Activated T-cell treated with anti-CD3 and anti-CD28 coated beads, Interleukin-2, amount 50 U/mL, for 24 hours (primary cell): Measurements from ENCODE around the gene COMT.
"Not testable (repeated sequence)": the region's sequence is repeated elsewhere in the genome, so short reads cannot be mapped to it uniquely, and the experiment has no call there.

ENCODE experiments used
- DNase-seq: peaks from one replicate; pipeline ENCODE4 v3.0.0-alpha.2; 2020
- H3K27ac Mint-ChIP-seq: 2 replicates; pipeline ENCODE4 v1.8.0; 2020; ENCODE audit warnings: mild to moderate bottlenecking, mixed read lengths
- H3K27me3 Mint-ChIP-seq: 2 replicates; pipeline ENCODE4 v1.8.0; 2020; ENCODE audit warnings: mixed read lengths
- H3K36me3 Mint-ChIP-seq: 2 replicates; pipeline ENCODE4 v1.8.0; 2020; ENCODE audit warnings: low read depth, mixed read lengths
- H3K4me1 Mint-ChIP-seq: 2 replicates; pipeline ENCODE4 v1.8.0; 2020; ENCODE audit warnings: low read depth, mixed read lengths
- H3K4me3 Mint-ChIP-seq: 2 replicates; pipeline ENCODE4 v1.8.0; 2020; ENCODE audit warnings: mild to moderate bottlenecking, moderate library complexity, mixed read lengths
- H3K9me3 Mint-ChIP-seq: 2 replicates; pipeline ENCODE4 v1.8.0; 2020; ENCODE audit warnings: mixed read lengths

The COMT gene

DNA sequence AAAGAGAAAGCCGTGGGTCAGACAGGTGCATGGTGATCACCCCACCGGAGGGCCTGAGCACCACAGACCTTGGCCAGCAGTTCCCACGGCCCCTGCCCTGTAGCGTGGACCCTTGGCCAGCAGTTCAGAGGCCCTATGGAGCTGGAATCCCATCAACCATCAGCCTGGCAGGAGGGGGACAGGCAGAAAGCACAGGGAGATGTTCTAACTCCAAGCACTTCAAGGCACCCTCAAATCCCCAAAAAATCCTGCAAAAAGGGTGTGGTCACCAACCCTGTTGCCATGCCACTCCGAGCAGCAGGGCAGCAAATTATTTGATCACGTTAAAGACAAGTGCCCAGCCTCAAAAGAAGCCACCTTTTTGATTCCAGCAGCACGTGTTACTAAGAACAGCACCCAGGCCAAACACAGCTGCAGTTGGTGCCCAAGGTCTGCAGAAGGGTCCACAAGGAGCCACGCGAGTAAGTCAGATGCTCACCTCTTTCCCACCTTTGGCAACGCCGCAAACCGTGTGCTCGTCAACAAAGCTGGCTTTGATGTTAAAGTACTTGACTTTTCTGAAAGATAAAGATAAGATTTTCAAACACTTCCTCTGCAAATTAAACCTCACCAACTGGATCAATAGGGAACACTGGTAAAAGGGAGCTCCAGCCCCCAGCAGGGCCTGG lies 26.2 kb upstream of the COMT start:
- peaks cover 58% of the 10 kb centered on the region for H3K36me3 Mint-ChIP-seq
- no peaks in the 10 kb centered on the region for H3K9me3 Mint-ChIP-seq
- no peak overlapping the region for H3K4me3 Mint-ChIP-seq
- no peaks in the 10 kb centered on the region for H3K27me3 Mint-ChIP-seq
- no peaks in the 10 kb centered on the region for H3K4me1 Mint-ChIP-seq
- H3K27ac Mint-ChIP-seq: no peak overlapping the region
- DNase-seq: no peak

DNA sequence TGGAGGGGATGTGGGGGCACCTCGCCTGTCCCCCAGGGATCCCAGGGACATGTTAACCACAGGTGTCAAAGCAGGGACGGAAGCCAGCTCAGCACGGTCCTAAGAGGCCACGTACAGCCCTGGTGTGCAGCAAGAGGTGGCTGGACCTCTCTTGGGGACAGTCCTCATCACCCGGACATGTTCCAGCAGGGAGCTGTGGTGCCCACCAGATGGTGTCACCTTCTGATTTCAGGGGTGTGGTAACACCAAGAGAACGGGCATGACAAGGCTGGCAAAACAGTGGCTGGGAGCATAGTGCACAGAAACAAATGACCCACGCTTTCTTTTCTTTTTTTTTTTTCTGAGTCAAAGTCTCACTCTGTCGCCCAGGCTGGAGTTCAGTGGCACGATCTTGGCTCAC lies 25.6 kb upstream of the COMT start:
- Mint-ChIP-seq H3K36me3 (peaks cover 58% of the 10 kb centered on the region), H3K27ac (no peak overlapping the region), H3K4me3 (no peak overlapping the region), H3K9me3 (no peaks in the 10 kb centered on the region), H3K4me1 (no peaks in the 10 kb centered on the region), H3K27me3 (no peaks in the 10 kb centered on the region)
- DNase-seq: no peak

DNA sequence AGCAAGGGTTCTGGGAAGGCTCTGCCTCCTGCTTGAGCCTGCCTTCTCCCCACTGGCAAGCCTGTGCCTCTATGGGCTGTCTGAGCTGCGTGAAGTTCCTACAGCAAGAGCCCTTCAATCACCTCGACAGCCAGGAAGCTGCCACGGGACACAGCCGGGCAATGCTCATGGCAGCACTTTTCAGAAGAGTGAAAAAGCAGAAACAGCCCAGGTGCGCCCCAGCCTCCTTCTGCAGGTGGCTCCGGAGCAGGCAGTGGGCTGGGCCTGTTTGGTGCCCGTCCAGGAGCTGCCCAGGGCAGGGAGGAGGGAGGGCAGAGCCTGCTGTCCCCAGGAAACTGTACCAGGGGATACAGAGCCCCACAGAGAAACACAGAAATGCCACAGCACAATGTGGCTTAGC lies 24.6 kb upstream of the COMT start:
- no peak overlapping the region for H3K4me3 Mint-ChIP-seq
- no peaks in the 10 kb centered on the region for H3K4me1 Mint-ChIP-seq
- peaks cover 53% of the 10 kb centered on the region for H3K36me3 Mint-ChIP-seq
- H3K9me3 Mint-ChIP-seq: no peaks in the 10 kb centered on the region
- no peaks in the 10 kb centered on the region for H3K27me3 Mint-ChIP-seq
- DNase-seq: no peak
- H3K27ac Mint-ChIP-seq: no peak overlapping the region

GRCh38 chr22:19917389-19918138 lies 24.0 kb upstream of the COMT start:
- DNase-seq: no peak
- Mint-ChIP-seq H3K27me3 (no peaks in the 10 kb centered on the region), H3K27ac (no peak overlapping the region), H3K4me1 (no peaks in the 10 kb centered on the region), H3K4me3 (no peak overlapping the region), H3K9me3 (no peaks in the 10 kb centered on the region), H3K36me3 (peaks cover 51% of the 10 kb centered on the region)

DNA sequence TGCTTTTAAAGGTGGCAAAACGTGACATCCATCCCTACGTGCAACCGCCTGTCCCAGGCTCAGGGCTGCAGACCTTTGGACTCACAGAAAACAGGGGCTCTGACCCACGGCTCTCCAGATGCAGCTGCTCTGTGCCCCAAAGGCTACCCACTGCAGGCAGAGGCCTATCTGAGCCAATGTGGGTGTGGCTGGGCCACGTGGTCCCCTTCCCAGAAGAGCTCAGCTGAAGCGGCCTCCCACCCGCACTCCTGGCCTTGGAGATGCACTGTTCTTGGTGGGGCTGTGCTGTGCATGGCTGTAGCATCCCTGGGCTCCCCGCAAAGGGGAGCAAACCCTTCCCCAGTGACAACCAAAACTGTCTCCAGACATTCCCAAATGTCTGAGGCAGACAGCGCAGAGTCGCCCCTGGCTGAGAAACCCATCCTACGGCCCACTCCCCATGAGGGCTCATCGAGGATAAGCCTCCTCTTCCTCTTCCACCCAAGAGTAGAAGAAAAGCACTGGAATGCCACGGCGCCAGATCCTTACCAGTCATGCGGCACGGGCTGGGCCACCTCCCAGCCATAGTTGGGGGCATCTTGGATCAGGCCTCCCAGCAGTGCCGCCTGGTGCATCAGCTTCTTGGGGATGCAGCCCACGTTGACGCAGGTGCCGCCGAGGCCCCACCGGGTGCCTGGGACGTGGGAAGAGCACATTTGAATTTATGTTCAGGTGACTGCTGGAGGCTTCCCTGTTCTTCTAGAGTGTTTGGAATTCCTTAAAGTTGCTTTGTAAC lies 23.1 kb upstream of the COMT start:
- H3K4me3 Mint-ChIP-seq: no peak overlapping the region

GRCh38 chr22:19919701-19920363 lies 21.7 kb upstream of the COMT start:
- no peak for DNase-seq
- Mint-ChIP-seq H3K9me3 (no peaks in the 10 kb centered on the region), H3K36me3 (peaks cover 39% of the 10 kb centered on the region), H3K4me1 (no peaks in the 10 kb centered on the region), H3K27me3 (no peaks in the 10 kb centered on the region), H3K4me3 (no peak overlapping the region), H3K27ac (no peak overlapping the region)

More for the DNA sequence above, 23.1 kb upstream of the COMT start:
- Mint-ChIP-seq H3K27ac (no peak overlapping the region), H3K4me1 (no peaks in the 10 kb centered on the region), H3K9me3 (no peaks in the 10 kb centered on the region), H3K27me3 (no peaks in the 10 kb centered on the region), H3K36me3 (peaks cover 48% of the 10 kb centered on the region)
- DNase-seq: no peak

- no peak for DNase-seq
- H3K27me3 Mint-ChIP-seq: no peaks in the 10 kb centered on the region
- no peaks in the 10 kb centered on the region for H3K9me3 Mint-ChIP-seq
- H3K36me3 Mint-ChIP-seq: peaks cover 24% of the 10 kb centered on the region
- no peaks in the 10 kb centered on the region for H3K4me1 Mint-ChIP-seq
- no peak overlapping the region for H3K4me3 Mint-ChIP-seq
- H3K27ac Mint-ChIP-seq: no peak overlapping the region
These were observed 20.0 kb upstream of the COMT start for GRCh38 chr22:19921544-19922081.

DNA sequence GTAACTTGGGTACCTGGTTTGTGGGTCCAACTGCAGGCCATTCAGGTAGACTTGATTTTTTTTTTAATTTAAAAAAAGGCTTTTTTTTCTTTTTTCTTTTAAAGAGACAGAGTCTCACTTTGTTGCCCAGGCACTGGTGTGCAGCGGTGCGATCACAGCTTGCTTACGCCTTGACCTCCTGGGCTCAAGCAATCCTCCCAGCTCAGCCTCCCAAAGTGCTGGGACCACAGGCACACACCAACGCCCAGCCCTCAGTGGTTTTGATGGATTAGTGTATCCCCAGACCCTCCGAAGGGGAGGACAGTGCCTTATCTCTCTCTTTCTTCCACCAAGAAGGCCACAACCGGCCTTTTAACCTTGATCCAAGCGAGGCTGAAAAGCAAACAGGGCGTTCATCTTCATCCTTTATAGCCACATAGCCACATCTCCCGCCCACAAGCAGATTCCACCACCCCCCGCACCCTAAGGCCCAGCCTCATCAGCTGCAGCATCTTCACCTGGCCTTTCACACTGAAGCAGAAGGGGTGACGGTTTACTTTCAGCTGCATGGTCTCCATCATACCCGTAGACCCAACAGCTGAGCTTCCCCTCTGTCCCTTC lies 17.6 kb upstream of the COMT start:
- Mint-ChIP-seq H3K27me3 (no peaks in the 10 kb centered on the region), H3K4me1 (no peaks in the 10 kb centered on the region), H3K36me3 (peaks cover 8% of the 10 kb centered on the region), H3K4me3 (no peak overlapping the region), H3K27ac (no peak overlapping the region), H3K9me3 (no peaks in the 10 kb centered on the region)
- no peak for DNase-seq

GRCh38 chr22:19926028-19926427 lies 15.5 kb upstream of the COMT start:
- not testable (repeated sequence) for H3K27ac Mint-ChIP-seq, DNase-seq, H3K4me3 Mint-ChIP-seq, H3K4me1 Mint-ChIP-seq, H3K9me3 Mint-ChIP-seq, H3K27me3 Mint-ChIP-seq
- H3K36me3 Mint-ChIP-seq: peaks cover 11% of the 10 kb centered on the region

- Mint-ChIP-seq H3K27ac (no peak overlapping the region), H3K36me3 (peaks cover 11% of the 10 kb centered on the region), H3K27me3 (no peaks in the 10 kb centered on the region), H3K9me3 (no peaks in the 10 kb centered on the region), H3K4me3 (no peak overlapping the region), H3K4me1 (peaks cover 4% of the 10 kb centered on the region)
- DNase-seq: no peak
These were observed 13.9 kb upstream of the COMT start for GRCh38 chr22:19927696-19928095.

GRCh38 chr22:19928207-19928606 lies 13.4 kb upstream of the COMT start:
- peaks cover 8% of the 10 kb centered on the region for H3K36me3 Mint-ChIP-seq
- no peak overlapping the region for H3K27ac Mint-ChIP-seq
- no peak overlapping the region for H3K4me3 Mint-ChIP-seq
- H3K27me3 Mint-ChIP-seq: no peaks in the 10 kb centered on the region
- no peaks in the 10 kb centered on the region for H3K9me3 Mint-ChIP-seq
- no peak for DNase-seq
- peaks cover 4% of the 10 kb centered on the region for H3K4me1 Mint-ChIP-seq

GRCh38 chr22:19929586-19930550 lies 11.7 kb upstream of the COMT start:
- Mint-ChIP-seq H3K4me3 (no peak overlapping the region), H3K4me1 (peaks cover 4% of the 10 kb centered on the region), H3K27me3 (no peaks in the 10 kb centered on the region), H3K27ac (no peak overlapping the region), H3K9me3 (no peaks in the 10 kb centered on the region), H3K36me3 (peaks cover 3% of the 10 kb centered on the region)
- no peak for DNase-seq
